Erythroblast (primary cell): ENCODE data around the gene SPACA7.

ENCODE experiments used
- GATA1 ChIP-seq: IDR thresholded peaks from 2 replicates; pipeline ENCODE4 v1.6.1; 2011; ENCODE audit warnings: low read depth, mild to moderate bottlenecking, control low read depth, low read length, moderate library complexity
- POLR2A ChIP-seq: IDR thresholded peaks from 2 replicates; pipeline ENCODE4 v1.6.1; 2011; ENCODE audit warnings: mild to moderate bottlenecking, low read length

- TF ChIP-seq POLR2A (no peak), GATA1 (no peak)
Observed at GRCh38 chr13:112464720-112465119, 88.6 kb downstream of the SPACA7 start.
